GM21526 (cell line): Measurements from ENCODE around the gene UBE2L3.
"Not testable (repeated sequence)": the region's sequence is repeated elsewhere in the genome, so short reads cannot be mapped to it uniquely, and the experiment has no call there.

Source experiments
- ATAC-seq: cut with Tn5 transposase; IDR thresholded peaks from one replicate; pipeline ENCODE4 v1.9.1; 2021; ENCODE audit warnings: moderate library complexity; ENCODE audit not compliant: unreplicated experiment, low FRiP score

The UBE2L3 gene

GRCh38 chr22:21570398-21570797 is 2.9 kb downstream of the UBE2L3 start:
- ATAC-seq, result no peak

DNA sequence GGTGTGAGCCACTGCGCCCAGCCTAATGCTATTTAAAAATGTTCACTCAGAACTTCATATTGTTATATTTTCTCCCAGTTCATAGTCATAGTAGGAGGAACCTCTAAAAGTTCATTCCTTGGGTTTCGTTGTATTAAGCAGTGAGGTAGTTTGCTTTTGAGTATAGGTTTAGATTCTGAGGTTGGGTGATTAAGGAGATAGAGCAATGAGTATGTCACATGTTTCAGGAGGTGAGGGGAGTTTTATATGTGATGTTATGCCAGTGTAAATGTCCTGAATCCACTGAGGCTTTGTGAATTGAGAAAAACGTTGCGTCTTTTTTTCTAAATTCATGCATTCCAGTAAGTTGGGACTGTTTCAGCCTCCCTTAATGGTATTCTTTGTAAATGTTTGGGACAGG is 4.2 kb downstream of the UBE2L3 start:
- no peak for ATAC-seq

DNA sequence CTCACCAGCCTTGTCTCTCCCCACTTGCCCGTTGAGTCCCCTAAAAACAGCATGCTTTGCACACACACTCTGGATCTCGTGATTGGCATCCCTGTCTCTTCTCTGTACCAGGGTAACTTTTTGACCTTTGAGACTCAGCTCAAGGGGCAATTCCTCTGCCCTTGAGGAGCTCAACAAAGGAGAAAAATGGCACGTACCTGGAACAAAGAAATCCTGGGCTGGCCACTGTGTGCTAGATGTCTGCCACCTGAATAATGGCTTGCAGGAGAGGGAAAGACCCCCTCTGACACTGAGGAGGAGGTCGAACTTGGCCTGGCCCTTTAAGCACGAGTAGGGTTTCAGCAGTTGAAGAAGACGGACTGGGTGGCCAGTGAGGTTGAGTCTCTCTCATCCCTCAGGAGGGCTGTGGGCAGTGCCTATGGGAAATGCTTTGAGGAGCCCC is 5.8 kb downstream of the UBE2L3 start:
- no peak for ATAC-seq

GRCh38 chr22:21573750-21574494 is 6.4 kb downstream of the UBE2L3 start:
- no peak for ATAC-seq

GRCh38 chr22:21579474-21579851 is 11.9 kb downstream of the UBE2L3 start:
- ATAC-seq, result no peak

DNA sequence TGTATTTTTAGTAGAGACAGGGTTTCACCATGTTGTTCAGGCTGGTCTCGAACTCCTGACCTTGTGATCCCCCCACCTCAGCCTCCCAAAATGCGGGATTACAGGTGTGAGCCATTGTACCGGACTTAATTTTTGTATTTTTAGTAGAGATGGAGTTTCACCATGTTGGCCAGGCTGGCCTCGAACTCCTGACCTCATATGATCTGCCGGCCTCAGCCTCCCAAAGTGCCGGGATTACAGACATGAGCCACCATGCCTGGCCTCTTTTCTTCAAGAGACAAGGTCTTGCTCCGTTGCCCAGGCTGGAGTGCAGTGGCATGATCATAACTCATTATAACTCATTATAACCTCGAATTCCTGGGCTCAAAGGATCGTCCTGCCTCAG is 13.1 kb downstream of the UBE2L3 start:
- not testable (repeated sequence) for ATAC-seq

DNA sequence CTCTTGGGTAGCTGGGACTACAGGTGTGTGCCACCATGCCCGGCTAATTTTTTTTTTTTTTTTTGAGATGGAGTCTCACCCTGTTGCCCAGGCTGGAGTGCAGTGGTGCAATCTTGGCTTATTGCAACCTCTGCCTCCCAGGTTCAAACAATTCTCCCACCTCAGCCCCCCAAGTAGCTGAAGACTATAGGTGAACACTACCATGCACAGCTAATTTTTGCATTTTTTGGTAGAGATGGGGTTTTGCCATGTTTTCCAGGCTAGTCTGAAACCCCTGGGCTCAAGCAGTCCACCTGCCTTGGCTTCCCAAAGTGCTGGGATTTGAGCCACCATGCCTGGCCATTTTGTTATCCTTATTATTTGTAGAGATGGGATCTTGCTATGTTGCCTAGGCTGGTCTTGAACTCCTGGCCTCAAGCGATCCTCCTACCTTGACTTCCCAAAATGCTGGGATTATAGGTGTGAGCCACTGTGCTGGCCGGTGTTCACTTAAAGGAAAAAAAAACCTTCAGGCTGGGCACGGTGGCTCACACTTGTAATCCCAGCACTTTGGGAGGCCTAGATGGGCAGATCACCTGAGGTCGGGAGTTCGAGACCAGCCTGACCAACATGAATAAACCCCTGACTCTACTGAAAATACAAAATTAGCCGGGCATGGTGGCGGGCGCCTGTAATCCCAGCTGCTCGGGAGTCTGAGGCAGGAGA is 13.6 kb downstream of the UBE2L3 start:
- ATAC-seq, result not testable (repeated sequence)

GRCh38 chr22:21582801-21583740 is 15.6 kb downstream of the UBE2L3 start:
- ATAC-seq, result no peak

DNA sequence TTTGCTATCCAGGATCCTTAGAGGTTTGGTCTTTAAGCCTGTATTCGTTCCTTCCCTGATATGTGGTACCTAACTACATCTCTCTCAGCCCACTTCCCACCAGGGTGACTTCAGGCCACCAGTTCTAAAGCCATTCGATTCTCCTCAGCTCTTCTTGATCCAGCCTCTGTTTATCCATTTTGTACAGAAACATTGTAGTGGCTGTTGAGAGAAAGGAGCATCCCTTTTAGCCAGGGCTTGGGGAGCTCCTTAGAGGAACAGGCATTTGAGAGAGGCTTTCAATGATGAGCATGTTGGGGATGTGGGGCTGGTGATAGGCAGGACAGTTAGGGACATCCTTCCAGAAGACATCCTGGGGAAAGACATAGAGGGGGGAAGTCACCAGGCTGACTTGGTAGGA is 17.9 kb downstream of the UBE2L3 start:
- no peak for ATAC-seq

DNA sequence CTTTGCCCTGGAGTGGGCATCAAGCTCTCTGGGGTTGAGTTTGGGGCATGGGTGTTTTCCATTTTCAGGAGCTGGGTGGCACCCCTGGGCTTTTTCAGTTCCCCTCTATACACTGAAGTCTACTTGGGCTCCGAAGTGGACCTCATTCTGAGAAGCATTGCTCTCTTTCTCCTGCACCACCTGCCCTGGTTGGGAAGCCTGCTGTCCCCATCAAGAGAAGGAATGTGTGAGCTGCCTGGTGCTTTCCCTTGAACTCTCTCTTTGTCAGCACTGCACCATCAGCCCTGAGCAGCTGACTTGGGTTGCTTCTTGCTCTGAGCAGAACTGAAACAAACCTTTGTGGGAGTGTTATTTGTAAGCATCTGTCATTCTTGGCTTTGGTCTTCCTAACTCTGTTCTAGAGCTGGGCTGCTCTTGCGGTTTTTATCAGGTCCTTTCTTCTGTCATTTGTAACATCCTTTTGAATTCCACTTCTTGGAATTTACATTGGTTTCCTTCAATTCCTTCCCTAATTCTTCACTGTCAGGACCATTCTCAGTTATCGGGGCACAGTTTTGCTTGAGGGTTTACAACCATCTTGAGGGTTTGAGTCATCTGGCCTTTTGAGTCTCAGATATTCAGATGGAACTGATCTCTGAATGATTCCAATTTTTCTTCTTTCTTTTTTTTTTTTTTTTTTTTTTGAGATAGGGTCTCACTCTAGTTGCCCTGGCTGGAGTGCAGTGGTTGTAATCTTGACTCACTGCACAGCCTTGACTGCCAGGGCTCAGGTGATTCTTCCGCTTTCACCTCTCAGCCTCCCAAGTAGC is 20.5 kb downstream of the UBE2L3 start:
- peak; percentile 75 for ATAC-seq

DNA sequence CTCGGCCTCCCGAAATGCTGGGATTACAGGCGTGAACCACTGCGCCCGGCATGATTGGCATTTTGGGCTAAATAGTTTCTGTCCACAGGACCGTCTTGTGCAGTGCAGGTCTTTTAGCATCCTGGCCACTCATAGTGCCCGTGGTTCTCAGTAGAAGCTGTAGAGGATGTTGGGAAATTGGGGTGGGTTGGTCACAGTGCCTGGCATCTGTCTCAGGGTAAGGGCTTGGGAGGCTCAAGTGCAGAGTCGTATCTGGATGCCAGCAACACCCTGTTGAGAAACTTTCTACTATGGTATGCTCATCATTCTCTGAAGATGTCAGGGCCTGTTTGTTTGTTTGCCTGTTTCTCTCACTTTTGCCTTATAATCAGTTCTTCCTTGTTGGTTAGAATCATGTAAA is 21.9 kb downstream of the UBE2L3 start:
- ATAC-seq, result no peak

DNA sequence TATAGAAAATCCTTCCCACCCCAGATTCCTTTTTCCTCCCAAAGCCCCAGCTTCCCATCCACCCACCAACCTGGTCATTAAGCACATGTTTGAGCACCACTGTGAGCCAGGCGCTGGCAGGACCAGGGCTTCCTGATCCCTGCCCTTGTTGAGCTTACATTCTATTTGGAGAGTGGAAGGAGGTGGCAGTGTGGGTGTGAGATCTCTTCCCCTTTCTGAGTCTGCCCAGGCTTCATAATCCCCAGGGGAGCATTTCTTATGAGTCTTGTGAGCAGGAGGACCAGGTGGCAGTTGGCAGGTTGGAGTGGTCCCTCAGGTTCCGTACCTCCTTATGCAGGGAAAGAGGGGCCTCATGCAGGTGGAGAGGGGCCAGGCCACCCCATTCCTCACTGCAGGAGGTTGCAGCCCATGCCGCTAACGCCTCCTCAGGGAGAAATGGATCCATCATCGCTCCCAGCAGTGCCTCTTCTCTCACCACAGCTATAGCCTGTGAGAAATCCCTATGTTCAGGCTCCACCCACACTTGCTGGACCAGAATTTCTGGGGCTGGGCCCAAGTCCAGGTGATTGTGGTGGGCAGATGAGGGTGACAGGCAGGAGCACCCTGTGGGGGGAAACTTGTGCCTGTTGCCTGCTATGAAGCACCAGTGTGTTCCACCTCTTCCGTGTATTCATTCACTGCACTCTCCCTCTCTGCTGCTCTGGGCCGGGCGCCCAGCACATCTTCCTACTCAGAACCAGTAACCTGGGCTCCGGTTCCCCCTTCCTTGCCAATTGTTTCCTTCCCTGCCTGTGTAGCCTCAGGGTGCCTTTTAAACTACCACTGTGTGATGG is 23.5 kb downstream of the UBE2L3 start:
- ATAC-seq, result no peak

DNA sequence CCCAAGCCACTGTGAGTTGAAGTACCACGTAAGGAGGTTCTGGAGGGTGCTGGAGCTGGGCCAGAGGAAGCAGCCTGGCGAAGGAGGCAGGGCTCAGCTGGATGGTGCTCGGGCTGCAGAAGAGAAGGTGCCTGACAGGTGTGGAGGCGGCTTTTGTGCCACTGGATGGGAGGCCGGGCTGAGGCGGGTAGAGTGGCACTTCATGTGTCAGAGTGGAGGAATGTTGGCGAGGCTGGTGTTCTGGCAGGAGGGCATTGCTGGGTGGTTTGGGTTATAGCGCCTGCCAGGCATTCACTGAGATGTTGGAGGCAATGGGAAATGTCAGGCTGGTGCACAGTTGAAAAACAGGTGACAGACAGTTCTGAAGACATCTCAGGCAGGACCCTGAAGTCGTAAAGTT is 24.2 kb downstream of the UBE2L3 start:
- no peak for ATAC-seq

GRCh38 chr22:21592422-21592821 is 24.9 kb downstream of the UBE2L3 start:
- no peak for ATAC-seq

DNA sequence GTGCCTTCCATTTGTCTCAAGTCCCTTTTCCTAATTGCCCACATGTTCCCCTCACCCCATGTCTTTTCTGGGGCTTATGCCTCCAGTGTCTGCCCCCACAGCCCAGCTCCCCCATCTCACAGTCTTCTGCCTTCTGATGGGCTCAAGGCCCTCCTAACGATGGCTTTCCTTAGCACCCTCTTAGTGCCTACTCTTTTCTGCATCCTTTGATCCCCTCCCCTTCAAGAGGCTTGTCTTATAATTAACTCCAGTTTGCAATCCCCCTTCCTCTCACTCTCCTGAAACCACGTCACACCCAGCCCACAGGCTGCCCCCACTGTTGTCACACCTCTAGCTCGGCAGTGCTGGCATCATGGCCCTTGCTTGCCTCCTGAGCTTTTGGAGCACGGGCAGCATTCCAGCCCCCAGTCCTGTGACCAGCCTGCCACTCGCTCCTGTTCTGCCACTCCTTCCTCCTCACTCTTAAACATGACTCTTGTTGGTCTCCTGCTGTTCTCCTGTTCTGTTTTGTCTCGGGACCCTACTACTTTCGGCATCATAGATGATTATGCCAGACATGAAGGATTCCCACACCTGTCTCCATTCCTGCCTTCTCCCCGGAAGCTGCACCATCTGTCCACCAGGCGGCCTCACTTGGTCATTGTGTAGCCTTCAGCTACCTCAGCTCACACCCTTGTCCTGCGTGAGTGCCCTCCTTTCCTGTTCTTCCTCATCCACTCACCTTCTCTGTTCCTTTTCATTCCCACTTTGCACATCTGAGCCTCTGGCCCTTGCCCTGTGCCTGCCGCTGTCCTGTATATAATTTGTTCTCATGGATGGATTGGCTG is 26.1 kb downstream of the UBE2L3 start:
- ATAC-seq, result no peak

GRCh38 chr22:21594865-21595452 is 27.4 kb downstream of the UBE2L3 start:
- no peak for ATAC-seq

DNA sequence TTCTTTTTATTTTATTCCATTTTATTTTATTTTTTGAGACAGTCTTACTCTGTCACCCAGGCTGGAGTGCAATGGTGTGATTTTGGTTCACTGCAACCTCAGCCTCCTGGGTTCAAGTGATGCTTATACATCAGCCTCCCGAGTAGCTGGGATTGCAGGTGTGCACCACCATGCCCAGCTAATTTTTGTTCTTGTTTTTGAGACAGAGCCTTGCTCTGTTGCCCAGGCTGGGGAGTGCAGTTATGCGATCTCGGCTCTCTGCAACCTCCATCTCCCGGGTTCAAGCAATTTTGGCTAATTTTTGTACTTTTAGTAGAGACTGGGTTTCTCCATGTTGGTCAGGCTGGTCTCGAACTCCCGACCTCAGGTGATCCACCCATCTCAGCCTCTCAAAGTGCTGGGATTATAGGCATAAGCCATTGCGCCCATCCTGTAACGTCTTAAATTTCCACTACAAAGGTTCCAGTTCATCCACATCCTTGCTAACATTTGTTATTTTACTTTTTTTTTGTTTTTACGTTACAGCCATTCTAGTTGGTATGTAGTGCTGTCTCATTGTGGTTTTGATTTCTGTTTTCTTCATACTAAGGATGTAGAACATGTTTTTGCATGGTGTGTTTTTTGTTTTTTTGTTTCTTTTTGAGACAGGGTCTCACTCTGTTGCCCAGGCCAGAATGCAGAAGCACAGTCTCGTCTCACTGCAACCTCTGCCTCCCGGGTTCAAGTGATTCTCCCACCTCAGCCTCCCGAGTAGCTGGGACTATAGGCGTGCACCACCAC is 29.0 kb downstream of the UBE2L3 start:
- not testable (repeated sequence) for ATAC-seq
